Activated effector memory CD4-positive, alpha-beta T cell treated with anti-CD3 and anti-CD28 coated beads, Interleukin-2, amount 50 U/mL, for 16 hours (primary cell): ENCODE results near the gene CCSER1.
"Not testable (repeated sequence)": the region's sequence is repeated elsewhere in the genome, so short reads cannot be mapped to it uniquely, and the experiment has no call there.

Experiments
- DNase-seq: peaks from one replicate; pipeline ENCODE4 v3.0.0-alpha.2; 2020

The CCSER1 gene

DNA sequence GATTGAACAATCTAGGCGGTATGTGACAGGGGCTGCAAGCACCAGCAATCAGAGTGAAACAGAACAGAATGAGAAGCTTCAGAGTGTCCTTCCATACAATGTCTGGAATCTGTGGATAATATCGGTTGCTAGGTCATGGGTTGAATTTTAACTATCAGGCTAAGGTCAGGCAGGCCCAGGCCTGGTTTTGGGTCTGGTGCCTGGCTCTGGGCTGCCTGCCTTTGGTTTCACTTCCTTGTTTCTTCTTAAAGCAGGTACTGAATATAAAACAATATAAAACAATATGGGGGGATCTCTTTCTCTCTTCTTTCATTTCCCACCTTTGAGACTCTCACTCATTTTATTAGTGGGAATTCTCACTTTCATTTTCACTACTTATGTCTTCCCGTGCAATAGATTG, 962.0 kb downstream of the CCSER1 start:
- DNase-seq = no peak

- DNase-seq = no peak
Measured at GRCh38 chr4:91092398-91092980, 965.3 kb downstream of the CCSER1 start.

DNA sequence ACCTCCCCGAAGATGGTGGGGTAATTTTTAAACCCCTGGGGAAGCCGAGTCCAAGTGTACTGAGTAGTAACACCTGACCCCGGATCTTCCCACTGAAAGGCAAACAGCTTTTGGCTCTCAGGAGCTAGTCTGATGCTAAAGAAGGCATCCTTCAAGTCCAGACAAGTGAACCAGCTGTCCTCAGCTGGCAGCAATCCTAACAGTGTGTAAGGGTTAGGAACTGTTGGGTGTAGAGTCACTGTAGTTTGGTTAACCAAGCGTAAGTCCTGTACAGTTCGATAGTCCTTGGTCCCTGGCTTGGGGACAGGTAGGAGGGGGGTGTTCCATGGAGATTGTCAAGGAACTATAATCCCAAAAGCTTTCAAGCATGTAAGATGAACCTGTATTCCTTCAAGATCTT, 967.0 kb downstream of the CCSER1 start:
- not testable (repeated sequence) for DNase-seq

DNA sequence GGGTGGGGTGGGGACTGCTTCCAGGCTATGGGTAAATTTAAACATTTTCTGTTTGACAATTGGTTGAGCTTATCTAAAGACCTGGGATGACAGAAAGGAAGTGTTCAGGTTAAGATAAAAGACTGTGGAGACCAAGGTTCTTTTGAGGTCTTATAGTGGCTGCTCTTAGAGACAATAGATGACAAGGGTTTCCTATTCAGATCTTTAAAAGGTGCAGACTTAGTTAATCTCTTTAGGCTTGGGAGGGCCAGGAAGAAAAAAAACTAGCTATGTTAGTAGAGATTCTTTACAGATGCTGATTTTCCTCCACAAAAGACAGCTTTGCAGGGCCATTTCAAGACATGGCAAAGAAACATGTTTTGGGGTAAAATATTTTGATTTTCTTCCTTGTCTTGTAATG, 972.5 kb downstream of the CCSER1 start:
- no peak for DNase-seq

GRCh38 chr4:91108751-91109150, 981.6 kb downstream of the CCSER1 start:
- no peak for DNase-seq

- DNase-seq = no peak
Measured at GRCh38 chr4:91111556-91111955, 984.4 kb downstream of the CCSER1 start.

- no peak for DNase-seq
Measured at GRCh38 chr4:91113130-91113706, 986.0 kb downstream of the CCSER1 start.

DNA sequence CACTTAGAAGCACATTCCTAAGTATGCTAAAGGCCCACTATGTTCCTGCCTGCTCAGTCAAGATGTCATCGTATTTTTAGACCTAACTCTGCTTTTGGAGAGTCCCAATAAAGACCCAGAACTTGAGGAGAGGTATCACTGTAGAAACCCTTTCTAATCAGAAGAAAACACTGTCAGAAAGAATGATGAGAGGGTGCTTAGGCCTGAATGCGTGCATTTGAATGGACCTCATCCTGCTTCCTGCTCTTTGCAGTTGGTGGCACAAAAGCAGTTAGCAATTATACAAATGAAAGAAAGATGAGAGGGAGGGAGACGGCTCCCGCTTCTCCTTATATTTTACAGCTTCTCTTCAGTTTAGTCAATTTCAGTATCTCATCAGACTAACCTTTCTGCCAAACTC, 987.2 kb downstream of the CCSER1 start:
- DNase-seq = no peak

DNA sequence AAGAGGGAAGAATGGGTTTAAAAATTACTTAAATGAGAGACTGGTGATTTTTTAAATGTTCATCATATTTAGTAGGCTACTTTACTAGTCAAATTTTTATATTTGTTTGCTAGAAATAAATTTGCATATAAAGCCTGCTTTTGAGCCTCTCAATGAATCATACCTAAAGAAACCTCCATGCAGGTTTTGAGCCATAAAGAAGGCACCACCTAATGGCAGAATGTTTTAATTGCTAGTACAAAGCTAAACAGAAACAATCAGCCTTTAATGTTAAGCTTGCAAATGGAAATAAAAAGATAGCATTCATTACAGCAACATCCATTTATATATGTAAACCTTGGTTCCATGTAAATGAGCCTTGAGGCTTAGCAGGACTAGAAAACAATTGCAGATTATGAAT, 989.7 kb downstream of the CCSER1 start:
- no peak for DNase-seq

GRCh38 chr4:91118597-91118996, 991.4 kb downstream of the CCSER1 start:
- no peak for DNase-seq

DNA sequence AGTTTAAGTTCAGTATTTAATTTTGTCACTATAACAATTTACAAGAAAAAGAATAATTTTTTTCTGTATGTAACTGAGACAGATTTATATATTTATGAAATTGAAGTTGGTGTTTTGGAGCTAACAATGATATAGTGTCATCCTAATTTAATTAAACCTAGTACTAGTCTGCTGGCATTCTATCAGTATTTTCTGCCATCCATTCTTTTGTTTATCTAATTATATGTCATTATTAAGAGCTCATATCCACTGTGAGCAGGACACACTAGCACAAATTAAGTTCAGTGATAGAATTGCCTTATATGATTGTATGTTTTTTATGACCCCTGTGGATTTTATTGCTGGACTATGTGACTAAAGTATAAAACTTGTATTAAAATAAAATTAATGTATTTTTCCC, 996.5 kb downstream of the CCSER1 start:
- no peak for DNase-seq

- no peak for DNase-seq
Measured at GRCh38 chr4:91127192-91127591, 1000.0 kb downstream of the CCSER1 start.

- no peak for DNase-seq
Measured at GRCh38 chr4:91127831-91128230, 1000.6 kb downstream of the CCSER1 start.

DNA sequence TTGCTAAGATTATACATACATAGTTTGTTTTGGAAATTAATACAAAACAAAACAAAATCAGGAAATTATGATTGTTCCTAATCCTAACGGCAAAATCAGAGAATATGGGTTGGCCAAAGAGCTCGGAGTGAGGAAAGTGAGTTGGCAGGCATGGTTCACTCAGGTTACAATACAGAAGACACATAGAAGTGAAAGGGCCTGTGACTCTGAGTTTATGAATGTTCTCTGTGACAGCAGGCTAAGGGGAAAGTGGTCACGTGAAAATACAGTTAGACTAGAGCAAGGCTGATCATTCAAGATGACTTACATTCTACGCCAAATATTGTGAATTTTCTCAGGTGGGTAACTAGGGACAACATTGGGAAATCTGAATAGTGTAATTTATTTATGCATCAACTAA, 1001.3 kb downstream of the CCSER1 start:
- no peak for DNase-seq

DNA sequence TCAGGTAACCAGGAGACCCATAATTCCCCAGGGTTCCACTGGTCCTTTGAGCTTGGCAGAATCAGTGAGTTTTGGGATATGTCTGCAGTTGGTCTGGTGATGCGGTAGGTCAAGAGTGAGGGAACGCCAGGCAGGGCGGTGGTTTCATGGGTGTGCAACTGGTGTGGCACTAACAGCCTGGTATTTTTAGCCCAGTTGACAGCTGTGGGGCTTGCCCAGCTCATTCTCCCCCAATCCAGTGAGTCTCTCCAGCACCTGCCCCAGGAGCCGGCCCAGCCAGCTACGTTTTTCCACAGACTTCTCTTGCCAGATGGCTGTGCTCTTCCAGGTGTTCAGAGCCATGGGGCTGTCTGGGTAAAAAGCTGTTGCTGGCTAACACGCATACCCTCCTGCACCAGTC, 1019.9 kb downstream of the CCSER1 start:
- no peak for DNase-seq

GRCh38 chr4:91154041-91154440, 1026.8 kb downstream of the CCSER1 start:
- DNase-seq = not testable (repeated sequence)

GRCh38 chr4:91167864-91168653, 1040.9 kb downstream of the CCSER1 start:
- DNase-seq = not testable (repeated sequence)

DNA sequence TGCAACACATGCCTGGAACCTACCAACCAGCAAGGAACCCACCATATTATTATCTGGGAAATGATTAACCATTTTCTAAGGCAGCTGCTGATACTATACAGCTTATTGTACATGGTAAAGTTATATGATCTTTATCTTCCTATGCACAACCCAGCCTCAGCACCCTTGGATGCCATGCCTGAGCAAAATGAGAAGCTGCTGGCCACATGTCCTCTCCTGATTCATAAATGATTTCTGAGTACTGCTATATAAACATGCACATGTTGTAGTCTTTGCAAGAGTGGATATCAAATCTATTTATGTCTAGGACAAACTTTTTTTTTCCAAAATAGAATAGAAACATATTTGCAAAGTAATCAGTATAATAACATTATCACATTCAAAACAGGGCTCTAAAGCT, 1043.6 kb downstream of the CCSER1 start:
- no peak for DNase-seq

DNA sequence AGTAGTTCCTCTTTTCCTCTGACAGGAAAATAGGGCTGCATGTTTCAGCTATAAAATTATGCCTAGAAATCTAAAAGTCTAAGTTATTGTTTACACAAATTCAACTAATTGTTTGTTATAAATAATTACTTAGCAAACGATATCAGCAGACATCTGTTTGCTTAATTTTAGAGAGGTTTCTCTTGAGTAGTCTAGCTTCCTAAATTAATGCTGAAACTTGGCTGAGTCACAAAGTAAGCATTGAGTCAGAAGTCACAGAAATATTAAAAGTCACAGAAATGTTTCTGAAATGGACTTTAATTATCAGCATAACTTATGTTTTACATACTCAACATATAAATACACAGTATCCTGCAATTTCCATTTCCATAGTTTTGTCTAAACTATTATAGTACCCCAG, 1044.0 kb downstream of the CCSER1 start:
- DNase-seq = no peak

- not testable (repeated sequence) for DNase-seq
Measured at GRCh38 chr4:91185061-91185460, 1057.9 kb downstream of the CCSER1 start.

DNA sequence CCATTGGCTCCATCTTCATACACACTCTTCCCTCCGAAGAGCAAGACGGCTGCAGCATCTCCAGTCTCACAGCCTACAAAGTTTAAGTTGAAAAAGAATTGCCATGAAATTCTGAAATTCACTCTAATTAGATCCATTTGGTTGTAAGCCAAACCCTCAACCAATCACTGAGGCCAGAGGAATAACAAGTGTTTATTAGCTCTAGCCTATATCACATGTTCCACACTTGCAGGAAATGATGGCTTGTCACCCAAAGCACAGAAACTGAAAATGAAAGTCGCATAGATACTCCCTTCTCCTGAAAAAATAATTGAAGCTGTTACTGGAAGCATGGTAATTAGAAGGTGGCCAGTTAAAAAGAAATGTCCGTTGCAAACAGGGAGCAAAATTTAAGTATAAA, 1071.8 kb downstream of the CCSER1 start:
- no peak for DNase-seq

DNA sequence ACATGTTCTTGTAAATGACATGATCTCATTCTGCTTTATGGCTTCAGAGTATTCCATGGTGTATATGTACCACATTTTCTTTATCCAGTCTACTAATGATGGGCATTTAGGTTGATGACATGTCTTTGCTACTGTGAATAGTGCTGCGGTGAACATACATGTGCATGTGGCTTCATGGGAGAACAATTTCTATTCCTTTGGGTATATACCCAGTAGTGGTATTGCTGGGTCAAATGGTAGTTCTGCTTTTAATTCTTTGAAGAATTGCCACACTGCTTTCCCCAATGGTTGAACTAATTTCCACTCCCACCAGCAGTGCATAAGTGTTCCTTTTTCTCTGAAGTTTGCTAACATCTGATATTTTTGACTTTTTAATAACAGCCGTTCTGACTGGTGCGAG, 1080.3 kb downstream of the CCSER1 start:
- DNase-seq = no peak

DNA sequence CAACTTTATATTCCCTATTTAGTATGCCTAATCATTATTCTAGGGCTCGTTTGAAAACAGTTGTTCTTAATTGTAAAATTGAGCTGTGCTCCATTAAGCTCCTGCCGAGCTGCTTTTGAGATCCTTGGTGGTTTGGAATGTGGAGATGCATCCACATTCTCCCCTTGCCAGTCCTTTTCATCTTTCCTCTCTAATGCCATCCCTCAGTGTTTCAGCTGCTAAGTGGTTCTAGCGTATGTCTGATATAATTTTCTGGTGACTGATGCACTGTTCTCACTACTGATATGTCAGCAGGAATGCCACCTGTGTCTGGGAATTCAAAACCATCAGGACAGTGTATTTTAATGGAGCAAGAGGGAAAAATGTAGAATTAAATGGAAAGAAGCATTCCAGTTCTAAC, 1085.0 kb downstream of the CCSER1 start:
- DNase-seq = no peak

GRCh38 chr4:91217831-91218403, 1090.7 kb downstream of the CCSER1 start:
- not testable (repeated sequence) for DNase-seq
